Uterus (tissue), 2 donors: ENCODE measurements around the gene ABHD16A.

Source experiments
- CTCF ChIP-seq, 4 experiments: fragments of 200-600 bp in 2 of 4; fragments of 450-650 bp in 2 of 4; sonication (generic) in 2 of 4; IDR thresholded peaks; one replicate each; pipeline ENCODE4 v1.5.1; 2016 to 2019; ENCODE audit warnings: antibody characterized with exemption in 4 of 4, mild to moderate bottlenecking in 2 of 4, moderate library complexity in 1 of 4
- POLR2A ChIP-seq, 2 donors: fragments of 450-650 bp; IDR thresholded peaks; one replicate each; pipeline ENCODE4 v1.6.1; 2016; ENCODE audit warnings: antibody characterized with exemption in 2 of 2, mild to moderate bottlenecking in 1 of 2, moderate library complexity in 1 of 2

GRCh38 chr6:31729979-31730630, 27.0 kb upstream of the ABHD16A start:
- TF ChIP-seq CTCF (IDR thresholded peaks at IDR 0.05) (no peak), POLR2A (IDR thresholded peaks at IDR 0.05) (peak; percentile 84 to 93)
